H9 (cell line): ENCODE data around the gene CTRL. TPM values are rescaled to one million over a fixed set of nuclear protein-coding genes. Genes with fewer than 3 reads are reported as not detected.

ENCODE experiments used
- DNase-seq: peaks from one replicate; pipeline ENCODE4 v3.0.0-alpha.2; 2017
- H2AFZ ChIP-seq: one replicate; pipeline ENCODE4 v1.6.1; 2013; ENCODE audit warnings: mild to moderate bottlenecking, low read length, control low read depth, moderate library complexity
- H2AK5ac ChIP-seq: 2 replicates; pipeline ENCODE4 v1.6.1; 2013; ENCODE audit warnings: low read length, control low read depth, mixed read lengths; ENCODE audit not compliant: insufficient read length
- H2BK120ac ChIP-seq: one replicate; pipeline ENCODE4 v1.6.1; 2013; ENCODE audit warnings: low read depth, mild to moderate bottlenecking, low read length, control low read depth, inconsistent platforms; ENCODE audit not compliant: poor library complexity, severe bottlenecking
- H2BK12ac ChIP-seq: 2 replicates; pipeline ENCODE4 v1.6.1; 2013; ENCODE audit warnings: low read length, control low read depth, mixed read lengths, low read depth; ENCODE audit not compliant: insufficient read length
- H2BK15ac ChIP-seq: 2 replicates; pipeline ENCODE4 v1.6.1; 2013; ENCODE audit warnings: low read depth, low read length, control low read depth
- H2BK20ac ChIP-seq: one replicate; pipeline ENCODE4 v1.6.1; 2013; ENCODE audit warnings: low read depth, mild to moderate bottlenecking, low read length, control low read depth, inconsistent platforms; ENCODE audit not compliant: poor library complexity, severe bottlenecking
- H2BK5ac ChIP-seq: 2 replicates; pipeline ENCODE4 v1.6.1; 2013; ENCODE audit warnings: low read length, control low read depth, mixed read lengths; ENCODE audit not compliant: insufficient read length
- H3K14ac ChIP-seq: 2 replicates; pipeline ENCODE4 v1.6.1; 2013; ENCODE audit warnings: low read length, control low read depth; ENCODE audit not compliant: insufficient read depth
- H3K18ac ChIP-seq: 2 replicates; pipeline ENCODE4 v1.6.1; 2013; ENCODE audit warnings: low read depth, mild to moderate bottlenecking, mixed read lengths, low read length, control low read depth; ENCODE audit not compliant: insufficient read length
- H3K23ac ChIP-seq: 2 replicates; pipeline ENCODE4 v1.6.1; 2013; ENCODE audit warnings: low read length, control low read depth, mixed read lengths, low read depth; ENCODE audit not compliant: insufficient read length
- H3K23me2 ChIP-seq: 2 replicates; pipeline ENCODE4 v1.6.1; 2013; ENCODE audit warnings: low read depth, mild to moderate bottlenecking, mixed read lengths, low read length, control low read depth; ENCODE audit not compliant: insufficient read length, poor library complexity, severe bottlenecking
- H3K27ac ChIP-seq: 2 replicates; pipeline ENCODE4 v1.5.1; 2013; ENCODE audit warnings: low read length, control low read depth, mixed read lengths, low read depth; ENCODE audit not compliant: insufficient read length
- H3K27me3 ChIP-seq: 2 replicates; pipeline ENCODE4 v1.6.1; 2013; ENCODE audit warnings: low read length, control low read depth, inconsistent platforms; ENCODE audit not compliant: insufficient read depth
- H3K4ac ChIP-seq: 2 replicates; pipeline ENCODE4 v1.6.1; 2013; ENCODE audit warnings: low read depth, mild to moderate bottlenecking, control low read depth, inconsistent platforms, low read length, moderate library complexity
- H3K4me1 ChIP-seq: 2 replicates; pipeline ENCODE4 v1.6.1; 2013; ENCODE audit warnings: low read length, control low read depth, inconsistent platforms; ENCODE audit not compliant: insufficient read depth
- H3K4me2 ChIP-seq: 2 replicates; pipeline ENCODE4 v1.6.1; 2013; ENCODE audit warnings: low read length, control low read depth, mixed read lengths; ENCODE audit not compliant: insufficient read length, insufficient read depth
- H3K56ac ChIP-seq: 2 replicates; pipeline ENCODE4 v1.6.1; 2013; ENCODE audit warnings: low read depth, mild to moderate bottlenecking, mixed read lengths, low read length, control low read depth; ENCODE audit not compliant: insufficient read length
- H3K79me1 ChIP-seq: 2 replicates; pipeline ENCODE4 v1.6.1; 2013; ENCODE audit warnings: low read depth, mild to moderate bottlenecking, moderate library complexity, low read length, control low read depth, inconsistent platforms; ENCODE audit not compliant: insufficient read depth, poor library complexity, severe bottlenecking
- H3K79me2 ChIP-seq: 2 replicates; pipeline ENCODE4 v1.6.1; 2013; ENCODE audit warnings: low read length, control low read depth, inconsistent platforms; ENCODE audit not compliant: insufficient read depth
- H3K9ac ChIP-seq: 2 replicates; pipeline ENCODE4 v1.6.1; 2013; ENCODE audit warnings: low read length, control low read depth, mixed read lengths; ENCODE audit not compliant: insufficient read length; ENCODE audit errors: extremely low read depth
- H3K9me3 ChIP-seq: one replicate; pipeline ENCODE4 v1.6.1; 2013; ENCODE audit warnings: low read depth, low read length, inconsistent platforms; ENCODE audit not compliant: control insufficient read depth
- H3T11ph ChIP-seq: one replicate; pipeline ENCODE4 v1.6.1; 2013; ENCODE audit warnings: mild to moderate bottlenecking, low read length, control low read depth, inconsistent platforms
- H4K20me1 ChIP-seq: one replicate; pipeline ENCODE4 v1.6.1; 2013; ENCODE audit not compliant: control insufficient read depth, insufficient read length, insufficient read depth
- H4K5ac ChIP-seq: 2 replicates; pipeline ENCODE4 v1.6.1; 2013; ENCODE audit warnings: low read depth, mild to moderate bottlenecking, mixed read lengths, low read length, control low read depth; ENCODE audit not compliant: insufficient read length
- H4K8ac ChIP-seq: replicated peaks from 2 replicates; pipeline ENCODE4 v1.6.1; 2013; ENCODE audit warnings: low read length, control low read depth, mixed read lengths, low read depth; ENCODE audit not compliant: insufficient read length
- H4K91ac ChIP-seq: 2 replicates; pipeline ENCODE4 v1.6.1; 2013; ENCODE audit warnings: low read depth, mild to moderate bottlenecking, moderate library complexity, mixed read lengths, low read length, control low read depth; ENCODE audit not compliant: insufficient read length
- H3K27ac Mint-ChIP-seq, 3 experiments: 2 replicates in 2 of 3; 3 replicates in 1 of 3; pipeline ENCODE4 v1.8.0; 2020 to 2021; ENCODE audit warnings: mixed read lengths in 3 of 3, mild to moderate bottlenecking in 1 of 3, moderate library complexity in 1 of 3
- H3K27me3 Mint-ChIP-seq: 2 replicates; pipeline ENCODE4 v1.8.0; 2021; ENCODE audit warnings: low read depth, mild to moderate bottlenecking, moderate library complexity, mixed read lengths
- H3K36me3 Mint-ChIP-seq, 3 experiments: 2 replicates in 2 of 3; 3 replicates in 1 of 3; pipeline ENCODE4 v1.8.0; 2020 to 2021; ENCODE audit warnings: low read depth in 3 of 3, mixed read lengths in 3 of 3; ENCODE audit not compliant: insufficient read depth in 1 of 3
- H3K4me1 Mint-ChIP-seq, 2 experiments: 2 replicates each; pipeline ENCODE4 v1.8.0; 2020; ENCODE audit warnings: mixed read lengths in 2 of 2
- H3K4me3 Mint-ChIP-seq, 2 experiments: 2 replicates in 1 of 2; 3 replicates in 1 of 2; pipeline ENCODE4 v1.8.0; 2020 to 2021; ENCODE audit warnings: mild to moderate bottlenecking in 2 of 2, mixed read lengths in 2 of 2, moderate library complexity in 1 of 2
- H3K9me3 Mint-ChIP-seq, 2 experiments: 2 replicates in 1 of 2; 3 replicates in 1 of 2; pipeline ENCODE4 v1.8.0; 2020; ENCODE audit warnings: mild to moderate bottlenecking in 2 of 2, mixed read lengths in 2 of 2, moderate library complexity in 1 of 2
- WGBS: extraction: QIAGEN DNeasy Blood & Tissue Kit; methylation state at CpG from one replicate; pipeline ENCODE4 v1.1.7; 2013; ENCODE audit warnings: missing lambda C conversion rate, low lambda C conversion rate, mixed read lengths; ENCODE audit not compliant: insufficient read length; ENCODE audit errors: extremely low coverage; 5-methylcytosine and 5-hydroxymethylcytosine counted together
- total RNA-seq: library from RNA; stranded (reverse); gene quantifications from 2 replicates; pipeline ENCODE4 v1.2.1, GENCODE V29; 2021
- TF ChIP-seq, protein P1 (sequence below): fragments of 200-600 bp; sonication (generic); conservative IDR thresholded peaks from 3 replicates; pipeline ENCODE4 v1.8.0; 2021; ENCODE audit warnings: antibody characterized with exemption, mild to moderate bottlenecking

CTRL gene
- total RNA-seq, 1 experiment from 2014 or later: 2.7 TPM

DNA sequence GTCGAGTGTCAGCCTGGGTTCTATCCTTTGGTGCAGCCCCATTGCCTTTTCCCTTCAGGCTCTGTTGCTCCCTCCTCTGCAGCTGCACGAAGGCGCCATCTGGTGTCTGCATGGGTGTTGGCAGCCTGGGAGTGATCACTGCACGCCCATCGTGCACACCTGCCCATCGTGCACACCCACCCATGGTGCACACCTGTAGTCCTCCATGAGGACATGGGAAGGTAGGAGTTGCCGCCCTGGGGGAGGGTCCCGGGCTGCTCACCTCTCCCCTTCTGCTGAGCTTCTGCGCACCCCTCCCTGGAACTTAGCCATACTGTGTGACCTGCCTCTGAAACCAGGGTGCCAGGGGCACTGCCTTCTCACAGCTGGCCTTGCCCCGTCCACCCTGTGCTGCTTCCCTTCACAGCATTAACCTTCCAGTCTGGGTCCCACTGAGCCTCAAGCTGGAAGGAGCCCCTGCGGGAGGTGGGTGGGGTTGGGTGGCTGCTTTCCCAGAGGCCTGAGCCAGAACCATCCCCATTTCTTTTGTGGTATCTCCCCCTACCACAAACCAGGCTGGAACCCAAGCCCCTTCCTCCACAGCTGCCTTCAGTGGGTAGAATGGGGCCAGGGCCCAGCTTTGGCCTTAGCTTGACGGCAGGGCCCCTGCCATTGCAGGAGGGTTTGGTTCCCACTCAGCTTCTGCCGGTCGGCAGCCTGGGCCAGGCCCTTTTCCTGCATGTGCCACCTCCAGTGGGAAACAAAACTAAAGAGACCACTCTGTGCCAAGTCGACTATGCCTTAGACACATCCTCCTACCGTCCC, 2.9 kb downstream of the CTRL start:
- DNase-seq: peak; percentile 83
- Histone ChIP-seq H4K8ac (no peak overlapping the region), H3K23ac (no peak overlapping the region), H4K91ac (no peak overlapping the region), H2BK12ac (no peak overlapping the region), H3K27me3 (no peaks in the 10 kb centered on the region), H3K27ac (no peak overlapping the region), H3T11ph (no peak overlapping the region), H2BK120ac (no peak overlapping the region), H3K79me1 (no peaks in the 10 kb centered on the region), H3K9ac (no peak overlapping the region), H3K4me2 (no peak overlapping the region), H3K23me2 (no peaks in the 10 kb centered on the region), H4K5ac (no peak overlapping the region), H3K79me2 (no peaks in the 10 kb centered on the region), H3K4ac (no peak overlapping the region), H3K14ac (no peak overlapping the region), H2AFZ (no peak overlapping the region), H2BK5ac (no peak overlapping the region), H4K20me1 (no peaks in the 10 kb centered on the region), H2BK15ac (no peak overlapping the region), H3K9me3 (no peaks in the 10 kb centered on the region), H2AK5ac (no peak overlapping the region), H2BK20ac (no peak overlapping the region), H3K4me1 (no peaks in the 10 kb centered on the region), H3K18ac (no peak overlapping the region), H3K56ac (no peak overlapping the region)
- Mint-ChIP-seq H3K4me3 (no peak overlapping the region; a peak in 1 of 5 replicates), H3K27me3 (peaks cover under 1% of the 10 kb centered on the region; the same call in 1 of the 2 replicates), H3K9me3 (no peaks in the 10 kb centered on the region), H3K27ac (no peak overlapping the region), H3K36me3 (peaks cover 11 to 34% (median 14%) of the 10 kb centered on the region in 3 experiments), H3K4me1 (peaks cover 6 to 7% of the 10 kb centered on the region in 2 experiments; a peak in 3 of 4 replicates)
- TF ChIP-seq, protein P1, sequence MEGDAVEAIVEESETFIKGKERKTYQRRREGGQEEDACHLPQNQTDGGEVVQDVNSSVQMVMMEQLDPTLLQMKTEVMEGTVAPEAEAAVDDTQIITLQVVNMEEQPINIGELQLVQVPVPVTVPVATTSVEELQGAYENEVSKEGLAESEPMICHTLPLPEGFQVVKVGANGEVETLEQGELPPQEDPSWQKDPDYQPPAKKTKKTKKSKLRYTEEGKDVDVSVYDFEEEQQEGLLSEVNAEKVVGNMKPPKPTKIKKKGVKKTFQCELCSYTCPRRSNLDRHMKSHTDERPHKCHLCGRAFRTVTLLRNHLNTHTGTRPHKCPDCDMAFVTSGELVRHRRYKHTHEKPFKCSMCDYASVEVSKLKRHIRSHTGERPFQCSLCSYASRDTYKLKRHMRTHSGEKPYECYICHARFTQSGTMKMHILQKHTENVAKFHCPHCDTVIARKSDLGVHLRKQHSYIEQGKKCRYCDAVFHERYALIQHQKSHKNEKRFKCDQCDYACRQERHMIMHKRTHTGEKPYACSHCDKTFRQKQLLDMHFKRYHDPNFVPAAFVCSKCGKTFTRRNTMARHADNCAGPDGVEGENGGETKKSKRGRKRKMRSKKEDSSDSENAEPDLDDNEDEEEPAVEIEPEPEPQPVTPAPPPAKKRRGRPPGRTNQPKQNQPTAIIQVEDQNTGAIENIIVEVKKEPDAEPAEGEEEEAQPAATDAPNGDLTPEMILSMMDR: peak; percentile 90
- no CpG with 5 or more reads among the region's 16 CpGs for WGBS
